SU-DHL-6 (cell line): ENCODE measurements around the gene FAM227B.

Experiments
- H2AFZ ChIP-seq: fragments of 200-600 bp; sonication (generic); 2 replicates; pipeline ENCODE4 v1.6.1; 2014; ENCODE audit warnings: low read depth, mild to moderate bottlenecking, moderate library complexity, mixed read lengths, antibody characterized with exemption, low read length; ENCODE audit not compliant: severe bottlenecking
- H3F3A ChIP-seq: fragments of 200-600 bp; shearing (Covaris generic); 2 replicates; pipeline ENCODE4 v1.6.0; 2016; ENCODE audit warnings: antibody characterized with exemption, mild to moderate bottlenecking; ENCODE audit not compliant: insufficient read depth
- H3K27ac ChIP-seq: fragments of 200-600 bp; sonication (generic); 2 replicates; pipeline ENCODE4 v1.5.1; 2016; ENCODE audit warnings: low read depth, mild to moderate bottlenecking, low read length, moderate library complexity, mixed read lengths
- H3K27me3 ChIP-seq: fragments of 200-600 bp; sonication (generic), shearing (Covaris generic); 2 replicates; pipeline ENCODE4 v1.6.0; 2014; ENCODE audit warnings: mild to moderate bottlenecking, low read length
- H3K36me3 ChIP-seq: fragments of 200-600 bp; sonication (generic); 2 replicates; pipeline ENCODE4 v1.6.1; 2014; ENCODE audit warnings: mild to moderate bottlenecking, low read length, mixed read lengths
- H3K4me2 ChIP-seq: fragments of 300-600, 200-600 bp; shearing (Covaris generic), sonication (generic); 2 replicates; pipeline ENCODE4 v1.6.0; 2014; ENCODE audit warnings: low read length, low read depth, mild to moderate bottlenecking; ENCODE audit not compliant: poor library complexity, severe bottlenecking
- H3K4me3 ChIP-seq: fragments of 200-600 bp; sonication (generic); 2 replicates; pipeline ENCODE4 v1.5.1; 2014; ENCODE audit warnings: antibody characterized with exemption, low read length, mild to moderate bottlenecking, mixed read lengths; ENCODE audit not compliant: insufficient read depth, poor library complexity, severe bottlenecking
- H3K79me2 ChIP-seq: fragments of 200-600 bp; sonication (generic); 2 replicates; pipeline ENCODE4 v1.6.1; 2014; ENCODE audit warnings: mild to moderate bottlenecking, low read length, moderate library complexity; ENCODE audit not compliant: insufficient read depth
- H3K9ac ChIP-seq: fragments of 200-600 bp; sonication (generic); 2 replicates; pipeline ENCODE4 v1.7.0; 2014; ENCODE audit warnings: mild to moderate bottlenecking, low read length
- H3K9me2 ChIP-seq: fragments of 200-600 bp; sonication (generic); replicated peaks from 2 replicates; pipeline ENCODE4 v1.6.1; 2014; ENCODE audit warnings: low read length; ENCODE audit not compliant: insufficient read depth
- H3K9me3 ChIP-seq: fragments of 200-600 bp; sonication (generic); 2 replicates; pipeline ENCODE4 v1.6.1; 2014; ENCODE audit warnings: low read length, mixed read lengths; ENCODE audit not compliant: insufficient read depth
- H4K20me1 ChIP-seq: fragments of 200-600 bp; sonication (generic); 2 replicates; pipeline ENCODE4 v1.6.1; 2014; ENCODE audit warnings: low read depth, mild to moderate bottlenecking, antibody characterized with exemption, low read length, moderate library complexity, mixed read lengths
- EZH2phosphoT487 ChIP-seq: fragments of 200-600 bp; sonication (generic), shearing (Covaris generic); conservative IDR thresholded peaks from 2 replicates; pipeline ENCODE4 v1.6.1; 2018; ENCODE audit warnings: mild to moderate bottlenecking, antibody characterized with exemption, low read length, moderate library complexity, mixed read lengths
- TF ChIP-seq, protein P1 (sequence below): fragments of 200-600 bp; sonication (generic); IDR thresholded peaks from one replicate; pipeline ENCODE4 v1.5.1; 2017; ENCODE audit warnings: antibody characterized with exemption, mild to moderate bottlenecking, low read length, moderate library complexity; ENCODE audit not compliant: insufficient read depth, poor library complexity, severe bottlenecking

Gene FAM227B

DNA sequence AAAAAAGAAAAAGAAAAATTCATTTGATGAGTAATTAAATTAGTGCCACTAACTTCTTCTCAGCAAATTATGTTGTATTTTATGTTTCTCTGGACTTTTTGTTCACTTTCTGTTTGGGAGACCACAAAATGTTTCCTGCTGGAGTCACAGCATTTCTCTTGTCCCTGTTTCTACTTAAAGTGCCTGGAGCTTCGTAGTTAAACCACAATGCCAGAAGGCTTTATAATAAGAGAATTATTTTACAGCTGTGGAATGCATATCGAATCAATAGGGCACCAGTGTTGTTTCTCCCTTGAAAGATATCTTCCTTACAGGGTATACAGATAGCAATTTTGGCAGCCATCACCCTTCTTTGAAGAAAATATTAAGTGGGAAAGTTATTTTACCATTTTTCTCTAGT, 3.4 kb upstream of the FAM227B start:
- Histone ChIP-seq H3K36me3 (peaks cover 29% of the 10 kb centered on the region), H3K4me2 (no peak overlapping the region), H3K9ac (no peak overlapping the region), H3K9me3 (no peaks in the 10 kb centered on the region), H3K27me3 (no peaks in the 10 kb centered on the region), H2AFZ (no peak overlapping the region), H3F3A (0 out of 2 replicates have a peak, but pooled peaks cover 3% of the 10 kb centered on the region), H4K20me1 (no peaks in the 10 kb centered on the region), H3K4me3 (no peak overlapping the region), H3K9me2 (no peaks in the 10 kb centered on the region), H3K27ac (no peak overlapping the region), H3K79me2 (peaks cover 38% of the 10 kb centered on the region)
- TF ChIP-seq, protein P1, sequence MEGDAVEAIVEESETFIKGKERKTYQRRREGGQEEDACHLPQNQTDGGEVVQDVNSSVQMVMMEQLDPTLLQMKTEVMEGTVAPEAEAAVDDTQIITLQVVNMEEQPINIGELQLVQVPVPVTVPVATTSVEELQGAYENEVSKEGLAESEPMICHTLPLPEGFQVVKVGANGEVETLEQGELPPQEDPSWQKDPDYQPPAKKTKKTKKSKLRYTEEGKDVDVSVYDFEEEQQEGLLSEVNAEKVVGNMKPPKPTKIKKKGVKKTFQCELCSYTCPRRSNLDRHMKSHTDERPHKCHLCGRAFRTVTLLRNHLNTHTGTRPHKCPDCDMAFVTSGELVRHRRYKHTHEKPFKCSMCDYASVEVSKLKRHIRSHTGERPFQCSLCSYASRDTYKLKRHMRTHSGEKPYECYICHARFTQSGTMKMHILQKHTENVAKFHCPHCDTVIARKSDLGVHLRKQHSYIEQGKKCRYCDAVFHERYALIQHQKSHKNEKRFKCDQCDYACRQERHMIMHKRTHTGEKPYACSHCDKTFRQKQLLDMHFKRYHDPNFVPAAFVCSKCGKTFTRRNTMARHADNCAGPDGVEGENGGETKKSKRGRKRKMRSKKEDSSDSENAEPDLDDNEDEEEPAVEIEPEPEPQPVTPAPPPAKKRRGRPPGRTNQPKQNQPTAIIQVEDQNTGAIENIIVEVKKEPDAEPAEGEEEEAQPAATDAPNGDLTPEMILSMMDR, result no peak
- no peak for TF ChIP-seq EZH2phosphoT487

DNA sequence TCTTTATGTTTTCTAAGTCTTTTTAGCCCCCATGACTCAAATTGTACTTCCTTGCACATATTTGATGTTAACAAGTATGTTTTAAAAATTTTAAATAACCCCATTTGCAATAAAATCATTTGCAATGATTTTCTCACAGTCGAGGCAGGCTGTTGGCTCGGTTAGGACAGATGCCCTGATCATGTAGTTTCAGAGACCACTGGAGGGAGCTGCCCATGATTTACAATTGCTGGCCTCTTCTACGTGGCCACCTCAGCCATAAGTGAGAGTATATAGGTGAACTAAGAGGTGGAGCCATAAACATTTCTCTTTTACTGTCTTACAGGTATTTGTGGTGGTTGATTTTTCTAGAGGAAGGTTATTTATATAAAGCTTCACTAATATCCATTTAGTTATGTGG, 1.9 kb upstream of the FAM227B start:
- Histone ChIP-seq H3K9ac (no peak overlapping the region), H4K20me1 (no peaks in the 10 kb centered on the region), H3K79me2 (peaks cover 38% of the 10 kb centered on the region), H3K36me3 (peaks cover 29% of the 10 kb centered on the region), H3K9me2 (no peaks in the 10 kb centered on the region), H3K27ac (no peak overlapping the region), H3K9me3 (no peaks in the 10 kb centered on the region), H3F3A (0 out of 2 replicates have a peak, but pooled peaks cover 3% of the 10 kb centered on the region), H3K27me3 (no peaks in the 10 kb centered on the region), H3K4me3 (no peak overlapping the region), H2AFZ (no peak overlapping the region), H3K4me2 (peak overlapping the region; percentile 98)
- TF ChIP-seq, protein P1, result no peak

DNA sequence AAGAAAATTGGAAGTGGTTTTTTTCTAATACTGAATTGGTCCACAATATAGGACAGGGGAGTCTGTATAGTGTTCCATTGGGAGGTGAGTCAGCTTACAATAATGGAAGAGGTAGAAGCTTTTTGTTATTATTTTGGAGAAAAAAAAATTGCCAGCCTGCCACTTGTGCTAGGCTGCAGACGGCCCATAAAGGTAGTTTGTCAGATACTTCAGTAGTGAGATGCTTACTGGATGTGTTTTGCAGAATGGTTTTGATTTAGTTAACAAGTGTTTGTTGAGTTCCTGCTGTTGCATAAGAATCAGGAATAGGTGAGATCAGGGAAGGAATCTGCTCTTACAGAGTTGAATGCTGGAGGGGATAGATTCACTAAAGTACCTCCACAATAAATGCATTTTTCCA, 1.3 kb upstream of the FAM227B start:
- Histone ChIP-seq H4K20me1 (no peaks in the 10 kb centered on the region), H3K79me2 (peaks cover 38% of the 10 kb centered on the region), H3K27me3 (no peaks in the 10 kb centered on the region), H3K4me2 (peak overlapping the region; percentile 98), H3F3A (0 out of 2 replicates have a peak, but pooled peaks cover 3% of the 10 kb centered on the region), H3K9ac (peak overlapping the region; percentile 86), H3K4me3 (peak overlapping the region; percentile 93), H3K36me3 (peaks cover 29% of the 10 kb centered on the region), H3K27ac (no peak overlapping the region), H2AFZ (peak overlapping the region; percentile 91), H3K9me3 (no peaks in the 10 kb centered on the region), H3K9me2 (no peaks in the 10 kb centered on the region)
- TF ChIP-seq, protein P1, result no peak
- TF ChIP-seq EZH2phosphoT487, result no peak
